Spleen (tissue), 11 donors: ENCODE data around the gene IFNG-AS1. TPM values are rescaled to one million over a fixed set of nuclear protein-coding genes. Genes with fewer than 3 reads are reported as not detected.

Experiments
- DNase-seq: peaks from one replicate; pipeline ENCODE4 v3.0.0-alpha.2; 2020
- H3K27ac ChIP-seq, 8 donors: fragments of 200-600 bp; sonication (generic) in 7 of 8; 1 replicate in 4 of 8; 2 replicates in 4 of 8; pipeline versions ENCODE4 v1.5.0 to v1.8.0; 2016 to 2021; ENCODE audit warnings: inconsistent platforms in 4 of 8, mild to moderate bottlenecking in 4 of 8, moderate library complexity in 1 of 8
- H3K27me3 ChIP-seq, 7 donors: fragments of 200-600 bp; sonication (generic) in 6 of 7; replicated peaks in 1 of 7; 1 replicate in 4 of 7; 2 replicates in 3 of 7; pipeline versions ENCODE4 v1.5.0 to v1.8.0; 2016 to 2021; ENCODE audit warnings: inconsistent platforms in 3 of 7, mild to moderate bottlenecking in 1 of 7
- H3K36me3 ChIP-seq, 6 donors: fragments of 200-600 bp; sonication (generic) in 5 of 6; 1 replicate in 4 of 6; 2 replicates in 2 of 6; pipeline versions ENCODE4 v1.5.0 to v1.8.0; 2016 to 2021; ENCODE audit warnings: inconsistent platforms in 2 of 6
- H3K4me1 ChIP-seq, 6 donors: fragments of 200-600 bp; sonication (generic) in 5 of 6; 1 replicate in 3 of 6; 2 replicates in 3 of 6; pipeline versions ENCODE4 v1.5.0 to v1.8.0; 2016 to 2021; ENCODE audit warnings: inconsistent platforms in 3 of 6
- H3K4me3 ChIP-seq, 8 donors: fragments of 200-600 bp; sonication (generic) in 7 of 8; 1 replicate in 4 of 8; 2 replicates in 4 of 8; pipeline versions ENCODE4 v1.5.0 to v1.8.0; 2016 to 2021; ENCODE audit warnings: inconsistent platforms in 4 of 8, mild to moderate bottlenecking in 4 of 8, moderate library complexity in 2 of 8
- H3K9me3 ChIP-seq, 8 donors: fragments of 200-600 bp; sonication (generic) in 7 of 8; 1 replicate in 4 of 8; 2 replicates in 4 of 8; pipeline versions ENCODE4 v1.5.0 to v1.8.0; 2016 to 2021; ENCODE audit warnings: inconsistent platforms in 4 of 8
- POLR2A ChIP-seq, 3 donors: fragments of 450-650 bp; IDR thresholded peaks; one replicate each; pipeline ENCODE4 v1.5.1; 2017; ENCODE audit warnings: antibody characterized with exemption in 3 of 3, mild to moderate bottlenecking in 1 of 3
- POLR2AphosphoS5 ChIP-seq, 3 donors: sonication (generic); formaldehyde crosslinking; IDR thresholded peaks; one replicate each; pipeline ENCODE4 v1.5.1; 2017; ENCODE audit warnings: antibody characterized with exemption in 3 of 3
- WGBS, 5 donors: extraction: QIAGEN DNeasy Blood & Tissue Kit in 3 of 5; methylation state at CpG; one replicate each; pipeline versions ENCODE4 v1.1.5 to v1.1.7; 2013 to 2018; 5-methylcytosine and 5-hydroxymethylcytosine counted together
- intact Hi-C: fragments of 100-400 bp; cut with DNase I; formaldehyde crosslinking; loops from one replicate; pipeline ENCODE4 v1.15.0; 2023; ENCODE audit warnings: low total_unique reads
- polyA plus RNA-seq, 3 donors: library from polyadenylated mRNA; stranded (reverse); fragments of 200-250 nt; gene quantifications; one replicate each; pipeline ENCODE4 v1.2.1, GENCODE V29; 2013
- total RNA-seq, 7 donors: library from RNA; depleted of rRNA in 3 of 7; stranded (reverse); fragments of >200 nt in 3 of 7; fragmentation: NEBNext Ultra II Directional in 4 of 7; extraction: Animal tissue kit (Norgen Biotek cat#: 25700) in 4 of 7; gene quantifications; one replicate each; pipeline versions ENCODE4 v1.1.0 to v1.2.1, GENCODE V29; 2016 to 2021
- TF ChIP-seq, protein P1 (sequence below), 11 experiments: fragments of 200-600 bp in 7 of 11; fragments of 450-650 bp in 4 of 11; sonication (generic) in 4 of 11; IDR thresholded peaks in 8 of 11; conservative IDR thresholded peaks in 3 of 11; 1 replicate in 7 of 11; 2 replicates in 4 of 11; pipeline versions ENCODE4 v1.4.0 to v1.8.0; 2016 to 2021; ENCODE audit warnings: antibody characterized with exemption in 11 of 11, inconsistent platforms in 4 of 11, mild to moderate bottlenecking in 1 of 11
- donor health status: healthy with polysubstance abuse.
- donor health status: DM: no; HTN: no; CAD: no; lungs with moderate emphysema.
- donor health status: DM: no; HTN: no; CAD: no.
- donor health status: Bipolar disorder and iron deficiency.
- donor health status: healthy.
- donor health status: DM: no; HTN: no; CAD: no.
- donor health status: DM: yes; HTN: yes; CAD: no.

Gene IFNG-AS1
- total and polyA plus RNA-seq, 10 donors, result 0.42 to 21.2 (median 7.4) TPM; not detected in 1

DNA sequence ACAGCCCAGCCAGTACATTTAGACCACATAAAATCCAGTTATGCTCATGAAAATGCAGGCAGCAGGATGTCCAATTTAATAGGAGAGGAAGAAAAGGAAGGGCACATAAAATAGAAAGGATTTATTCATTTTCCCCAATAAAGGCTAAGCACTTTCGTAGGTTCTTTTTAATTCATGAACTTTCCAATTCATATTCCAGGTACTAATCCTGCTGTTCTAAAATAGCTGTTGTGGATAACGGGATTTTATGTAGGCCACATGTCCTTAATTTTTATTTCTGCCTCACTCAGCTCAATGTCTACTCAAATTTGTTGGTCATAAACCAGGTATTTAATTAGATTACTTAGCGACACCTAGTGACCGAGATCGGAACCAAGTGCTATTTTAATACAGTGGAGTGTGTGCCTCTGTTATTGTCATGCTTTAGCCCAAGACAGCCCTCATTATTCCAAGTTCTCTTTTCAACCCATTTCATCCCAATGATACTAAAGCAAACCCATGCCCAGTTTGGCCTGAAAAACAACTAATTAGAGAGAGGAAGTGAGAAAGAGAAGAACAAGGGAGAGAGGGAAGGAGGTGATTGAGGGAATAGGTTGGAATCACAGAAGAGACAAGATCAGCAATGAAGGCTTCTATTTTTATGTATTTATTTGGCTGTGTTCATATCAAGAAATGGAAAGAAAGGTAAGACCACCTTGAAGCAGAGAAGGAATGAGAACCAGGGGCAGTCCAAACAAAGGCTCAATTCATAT, 45.9 kb upstream of the IFNG-AS1 start:
- intact Hi-C loops, result loop anchor here (2.0 kb wide), 1 partner anchor 589 kb away; no protein-coding TSS in a partner anchor
- no peaks in the 10 kb centered on the region for H3K9me3 ChIP-seq
- 18 to 22% (median 19%) methylated on average over 5 of the region's 5 CpGs for WGBS, 5 donors
- H3K36me3 ChIP-seq, result no peaks in the 10 kb centered on the region
- no peaks in the 10 kb centered on the region for H3K27me3 ChIP-seq
- no peak overlapping the region for H3K27ac ChIP-seq
- no peak overlapping the region for H3K4me3 ChIP-seq
- TF ChIP-seq, protein P1, sequence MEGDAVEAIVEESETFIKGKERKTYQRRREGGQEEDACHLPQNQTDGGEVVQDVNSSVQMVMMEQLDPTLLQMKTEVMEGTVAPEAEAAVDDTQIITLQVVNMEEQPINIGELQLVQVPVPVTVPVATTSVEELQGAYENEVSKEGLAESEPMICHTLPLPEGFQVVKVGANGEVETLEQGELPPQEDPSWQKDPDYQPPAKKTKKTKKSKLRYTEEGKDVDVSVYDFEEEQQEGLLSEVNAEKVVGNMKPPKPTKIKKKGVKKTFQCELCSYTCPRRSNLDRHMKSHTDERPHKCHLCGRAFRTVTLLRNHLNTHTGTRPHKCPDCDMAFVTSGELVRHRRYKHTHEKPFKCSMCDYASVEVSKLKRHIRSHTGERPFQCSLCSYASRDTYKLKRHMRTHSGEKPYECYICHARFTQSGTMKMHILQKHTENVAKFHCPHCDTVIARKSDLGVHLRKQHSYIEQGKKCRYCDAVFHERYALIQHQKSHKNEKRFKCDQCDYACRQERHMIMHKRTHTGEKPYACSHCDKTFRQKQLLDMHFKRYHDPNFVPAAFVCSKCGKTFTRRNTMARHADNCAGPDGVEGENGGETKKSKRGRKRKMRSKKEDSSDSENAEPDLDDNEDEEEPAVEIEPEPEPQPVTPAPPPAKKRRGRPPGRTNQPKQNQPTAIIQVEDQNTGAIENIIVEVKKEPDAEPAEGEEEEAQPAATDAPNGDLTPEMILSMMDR (IDR thresholded peaks at IDR 0.05 in 8 of 11, conservative IDR thresholded peaks at IDR 0.05 in 3 of 11), result peak; percentile 30 to 83 (median 74)
- no peak for TF ChIP-seq POLR2A (IDR thresholded peaks at IDR 0.05)
- TF ChIP-seq POLR2AphosphoS5 (IDR thresholded peaks at IDR 0.05), result no peak
- peaks cover 0 to 9% (median 0%) of the 10 kb centered on the region in 6 donors for H3K4me1 ChIP-seq
- DNase-seq, result no peak

DNA sequence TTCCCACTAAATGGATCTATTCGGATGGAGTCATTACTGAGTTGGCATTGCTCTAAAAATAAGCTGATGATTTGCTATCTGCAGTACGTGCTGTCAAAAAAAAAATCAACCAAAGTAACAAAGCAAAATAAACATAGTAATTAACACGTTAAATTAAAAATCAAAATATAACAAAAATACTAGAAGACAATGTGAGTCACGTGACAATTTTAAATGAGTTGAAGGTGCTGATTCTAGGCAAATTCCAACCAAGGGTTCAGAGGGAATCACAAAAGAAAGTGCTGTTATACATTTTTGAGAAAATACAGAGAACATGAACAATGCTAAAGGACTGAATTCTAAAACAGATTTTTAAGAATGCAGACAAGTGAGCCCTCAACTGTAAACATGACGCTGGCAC, 45.2 kb upstream of the IFNG-AS1 start:
- TF ChIP-seq POLR2A (IDR thresholded peaks at IDR 0.05), result no peak
- TF ChIP-seq, protein P1 (IDR thresholded peaks at IDR 0.05 in 8 of 11, conservative IDR thresholded peaks at IDR 0.05 in 3 of 11), result no peak
- no peak for TF ChIP-seq POLR2AphosphoS5 (IDR thresholded peaks at IDR 0.05)
- H3K27me3 ChIP-seq, result no peaks in the 10 kb centered on the region
- H3K9me3 ChIP-seq, result no peaks in the 10 kb centered on the region
- 84 to 91% (median 90%) methylated on average over 5 of the region's 5 CpGs for WGBS, 5 donors
- intact Hi-C loops, result no loop called here
- DNase-seq, result no peak
- no peak overlapping the region for H3K27ac ChIP-seq
- peaks cover 0 to 9% (median 0%) of the 10 kb centered on the region in 6 donors for H3K4me1 ChIP-seq
- no peaks in the 10 kb centered on the region for H3K36me3 ChIP-seq
- no peak overlapping the region for H3K4me3 ChIP-seq

DNA sequence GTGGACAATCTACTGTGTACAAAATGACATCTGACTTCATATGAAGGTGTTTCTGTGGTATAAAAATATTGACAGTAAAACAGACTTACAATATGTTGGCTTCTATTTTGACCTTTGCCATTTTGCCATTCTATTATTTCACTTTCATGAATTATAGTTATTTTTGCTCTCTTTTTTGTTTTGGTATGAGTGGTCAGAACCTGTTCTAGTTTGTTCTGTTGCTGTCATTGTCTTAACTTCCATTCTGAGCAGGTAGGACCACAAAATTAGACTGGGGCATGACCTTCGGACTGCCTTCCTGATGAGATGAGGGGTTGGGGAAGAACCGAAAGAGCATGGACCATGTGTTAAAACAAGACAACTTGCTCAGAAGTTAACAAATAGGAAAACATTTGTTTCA, 36.5 kb upstream of the IFNG-AS1 start:
- 91 to 98% (median 94%) methylated on average over 2 of the region's 2 CpGs for WGBS, 5 donors
- H3K27me3 ChIP-seq, result no peaks in the 10 kb centered on the region
- TF ChIP-seq POLR2AphosphoS5 (IDR thresholded peaks at IDR 0.05) (no peak), POLR2A (IDR thresholded peaks at IDR 0.05) (no peak)
- TF ChIP-seq, protein P1 (IDR thresholded peaks at IDR 0.05 in 8 of 11, conservative IDR thresholded peaks at IDR 0.05 in 3 of 11), result no peak
- no peaks in the 10 kb centered on the region for H3K36me3 ChIP-seq
- no peak overlapping the region for H3K4me3 ChIP-seq
- H3K4me1 ChIP-seq, result no peaks in the 10 kb centered on the region
- intact Hi-C loops, result no loop called here
- H3K9me3 ChIP-seq, result no peaks in the 10 kb centered on the region
- DNase-seq, result no peak
- no peak overlapping the region for H3K27ac ChIP-seq

DNA sequence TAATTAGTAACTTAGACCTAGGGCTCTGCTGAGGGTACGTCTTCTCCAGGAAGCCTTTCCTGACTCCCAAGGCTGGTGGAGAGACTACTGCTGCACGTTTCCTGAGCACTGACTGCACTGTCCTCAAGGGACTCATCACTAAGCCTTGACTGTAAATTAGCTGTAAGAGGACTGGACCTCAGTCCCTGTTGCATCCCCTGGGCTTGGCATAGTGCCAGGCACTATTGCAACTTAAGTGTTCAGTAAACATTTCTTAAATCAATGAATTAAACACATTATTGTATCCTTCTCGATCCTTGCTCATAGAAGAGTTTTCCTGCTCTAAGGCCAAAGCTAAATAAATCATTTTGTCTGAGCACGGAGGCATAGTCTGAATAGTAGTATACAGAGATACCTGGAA, 31.9 kb upstream of the IFNG-AS1 start:
- Histone ChIP-seq H3K4me3 (no peak overlapping the region), H3K27ac (no peak overlapping the region), H3K4me1 (no peaks in the 10 kb centered on the region), H3K27me3 (no peaks in the 10 kb centered on the region), H3K9me3 (peaks cover 0 to 11% (median 0%) of the 10 kb centered on the region in 8 donors), H3K36me3 (no peaks in the 10 kb centered on the region)
- no peak for DNase-seq
- intact Hi-C loops, result no loop called here
- TF ChIP-seq POLR2AphosphoS5 (IDR thresholded peaks at IDR 0.05) (no peak), POLR2A (IDR thresholded peaks at IDR 0.05) (no peak)
- TF ChIP-seq, protein P1 (IDR thresholded peaks at IDR 0.05 in 8 of 11, conservative IDR thresholded peaks at IDR 0.05 in 3 of 11), result no peak
- 56 to 80% (median 67%) methylated on average over 4 of the region's 4 CpGs for WGBS, 5 donors
